Measurements from ENCODE around the gene FER. TPM values are rescaled to one million over a fixed set of nuclear protein-coding genes. Genes with fewer than 3 reads are reported as not detected.

The FER gene
- total and polyA plus RNA-seq, 12 donors = 1.4 to 21.9 (median 14.9) TPM

GRCh38 chr5:109028608-109029299 is 281.1 kb downstream of the FER start:
- Histone ChIP-seq H3K36me3 (peaks cover 0 to 6% (median 0%) of the 10 kb centered on the region in 9 donors), H3K4me3 (no peak overlapping the region), H3K4me1 (peaks cover 0 to 9% (median 0%) of the 10 kb centered on the region in 9 donors), H3K27ac (no peak overlapping the region), H3K27me3 (no peaks in the 10 kb centered on the region), H3K9me3 (peaks cover 0 to 9% (median 0%) of the 10 kb centered on the region in 11 donors)
- WGBS, 2 donors = 95% methylated on average over 2 of the region's 2 CpGs
- ATAC-seq = no peak
- intact Hi-C loops (cut with DNase I) = no loop called here
- DNase-seq = no peak
- no peak for TF ChIP-seq CTCF (IDR thresholded peaks at IDR 0.05)

- TF ChIP-seq CTCF (IDR thresholded peaks at IDR 0.05) = no peak
- Histone ChIP-seq H3K27me3 (no peaks in the 10 kb centered on the region), H3K36me3 (no peaks in the 10 kb centered on the region), H3K4me1 (peaks cover 0 to 9% (median 0%) of the 10 kb centered on the region in 9 donors), H3K9me3 (no peaks in the 10 kb centered on the region), H3K27ac (no peak overlapping the region), H3K4me3 (no peak overlapping the region)
- ATAC-seq (no peak), DNase-seq (no peak)
- intact Hi-C loops (cut with DNase I) = no loop called here
- 98 to 100% methylated on average over 1 of the region's 1 CpG for WGBS, 2 donors
Observed at GRCh38 chr5:109029847-109030246, 282.1 kb downstream of the FER start.

GRCh38 chr5:109030360-109031143 is 282.9 kb downstream of the FER start:
- WGBS, 2 donors = 48 to 51% methylated on average over 2 of the region's 2 CpGs
- no peak for TF ChIP-seq CTCF (IDR thresholded peaks at IDR 0.05)
- Histone ChIP-seq H3K27me3 (no peaks in the 10 kb centered on the region), H3K4me1 (peaks cover 0 to 12% (median 0%) of the 10 kb centered on the region in 9 donors), H3K4me3 (no peak overlapping the region), H3K9me3 (no peaks in the 10 kb centered on the region), H3K27ac (no peak overlapping the region), H3K36me3 (no peaks in the 10 kb centered on the region)
- intact Hi-C loops (cut with DNase I) = no loop called here
- ATAC-seq = peak in 1 of 8 donors; percentile 29
- no peak for DNase-seq

- TF ChIP-seq CTCF (IDR thresholded peaks at IDR 0.05) = no peak
- no peak for ATAC-seq
- WGBS, 2 donors = 88 to 100% methylated on average over 1 of the region's 1 CpG
- Histone ChIP-seq H3K27ac (no peak overlapping the region), H3K4me1 (peaks cover 0 to 12% (median 0%) of the 10 kb centered on the region in 9 donors), H3K36me3 (no peaks in the 10 kb centered on the region), H3K9me3 (no peaks in the 10 kb centered on the region), H3K27me3 (no peaks in the 10 kb centered on the region), H3K4me3 (no peak overlapping the region)
- intact Hi-C loops (cut with DNase I) = no loop called here
- DNase-seq = no peak
Observed at GRCh38 chr5:109034306-109034705, 286.6 kb downstream of the FER start.

Measured in heart right ventricle (tissue), 16 donors.